Ishikawa (cell line): Measurements from ENCODE around the gene DRG1.

Source experiments
- CEBPB ChIP-seq: IDR thresholded peaks from 2 replicates; pipeline ENCODE4 v1.6.1; 2012
- CREB1 ChIP-seq: IDR thresholded peaks from 2 replicates; pipeline ENCODE4 v1.6.1; 2012; ENCODE audit warnings: low read depth
- EGR1 ChIP-seq: IDR thresholded peaks from 2 replicates; pipeline ENCODE4 v1.6.1; 2012
- EP300 ChIP-seq: IDR thresholded peaks from 2 replicates; pipeline ENCODE4 v1.6.1; 2012; ENCODE audit warnings: borderline replicate concordance
- FOXM1 ChIP-seq: IDR thresholded peaks from 2 replicates; pipeline ENCODE4 v1.6.1; 2012; ENCODE audit warnings: low read depth, borderline replicate concordance
- MAX ChIP-seq: IDR thresholded peaks from 2 replicates; pipeline ENCODE4 v1.6.1; 2012
- NFIC ChIP-seq: IDR thresholded peaks from 2 replicates; pipeline ENCODE4 v1.6.1; 2012
- RAD21 ChIP-seq: IDR thresholded peaks from 2 replicates; pipeline ENCODE4 v1.6.1; 2012; ENCODE audit warnings: low read depth
- REST ChIP-seq: IDR thresholded peaks from 2 replicates; pipeline ENCODE4 v1.6.1; 2012; ENCODE audit warnings: low read depth, mild to moderate bottlenecking
- TAF1 ChIP-seq: IDR thresholded peaks from 2 replicates; pipeline ENCODE4 v1.6.1; 2012; ENCODE audit warnings: low read depth, mild to moderate bottlenecking
- TCF12 ChIP-seq: IDR thresholded peaks from 2 replicates; pipeline ENCODE4 v1.6.1; 2012; ENCODE audit warnings: low read depth
- TEAD4 ChIP-seq: IDR thresholded peaks from 2 replicates; pipeline ENCODE4 v1.6.1; 2012
- USF1 ChIP-seq: IDR thresholded peaks from 2 replicates; pipeline ENCODE4 v1.6.1; 2012
- YY1 ChIP-seq: IDR thresholded peaks from 2 replicates; pipeline ENCODE4 v1.6.1; 2012; ENCODE audit warnings: low read depth
- ZBTB7A ChIP-seq: IDR thresholded peaks from 2 replicates; pipeline ENCODE4 v1.6.1; 2012; ENCODE audit warnings: low read depth

Gene DRG1

GRCh38 chr22:31439808-31440207 is 40.4 kb downstream of the DRG1 start:
- TF ChIP-seq USF1 (no peak), EP300 (no peak), EGR1 (no peak)

GRCh38 chr22:31440681-31441080 is 41.3 kb downstream of the DRG1 start:
- TF ChIP-seq TEAD4 (no peak), ZBTB7A (no peak), REST (no peak), EGR1 (no peak), MAX (no peak), TAF1 (no peak), FOXM1 (no peak)

- TF ChIP-seq TAF1 (no peak), EP300 (no peak)
Observed at GRCh38 chr22:31441652-31442051, 42.2 kb downstream of the DRG1 start.

- TF ChIP-seq EP300 = no peak
- TF ChIP-seq RAD21 = no peak
- TF ChIP-seq ZBTB7A = no peak
- no peak for TF ChIP-seq FOXM1
- no peak for TF ChIP-seq USF1
- TF ChIP-seq EGR1 = no peak
- no peak for TF ChIP-seq CEBPB
- no peak for TF ChIP-seq TEAD4
- TF ChIP-seq TAF1 = no peak
- no peak for TF ChIP-seq MAX
- no peak for TF ChIP-seq YY1
- no peak for TF ChIP-seq REST
- no peak for TF ChIP-seq CREB1
Observed at GRCh38 chr22:31442768-31443489, 43.5 kb downstream of the DRG1 start.

- TF ChIP-seq TEAD4 (no peak), ZBTB7A (no peak)
Observed at GRCh38 chr22:31443516-31443915, 44.1 kb downstream of the DRG1 start.

GRCh38 chr22:31445642-31446041 is 46.2 kb downstream of the DRG1 start:
- TF ChIP-seq FOXM1 (no peak), EP300 (no peak), CREB1 (no peak), RAD21 (no peak), NFIC (no peak), TCF12 (no peak), MAX (no peak), EGR1 (no peak), TEAD4 (no peak)

GRCh38 chr22:31446208-31446607 is 46.8 kb downstream of the DRG1 start:
- TF ChIP-seq NFIC (no peak), RAD21 (no peak), USF1 (no peak), TEAD4 (no peak), ZBTB7A (no peak), REST (no peak), CREB1 (no peak), CEBPB (no peak), YY1 (no peak), TCF12 (no peak), FOXM1 (no peak), MAX (no peak), EP300 (no peak), EGR1 (no peak)
